IPS-18a (cell line): ENCODE data around the gene ZNF175.

Experiments used
- H3K27ac ChIP-seq: one replicate; pipeline ENCODE4 v1.5.1; 2013; ENCODE audit warnings: low read length
- H3K27me3 ChIP-seq: one replicate; pipeline ENCODE4 v1.6.1; 2013; ENCODE audit warnings: mild to moderate bottlenecking, low read length; ENCODE audit not compliant: control insufficient read depth, insufficient read depth
- H3K36me3 ChIP-seq: one replicate; pipeline ENCODE4 v1.6.1; 2013; ENCODE audit warnings: low read depth, low read length; ENCODE audit not compliant: control insufficient read depth
- H3K4me1 ChIP-seq: one replicate; pipeline ENCODE4 v1.6.1; 2013; ENCODE audit warnings: low read depth, low read length; ENCODE audit not compliant: control insufficient read depth
- H3K4me3 ChIP-seq: one replicate; pipeline ENCODE4 v1.5.1; 2013; ENCODE audit warnings: low read length
- H3K9ac ChIP-seq: one replicate; pipeline ENCODE4 v1.6.1; 2013; ENCODE audit warnings: mild to moderate bottlenecking, low read length, moderate library complexity
- H3K9me3 ChIP-seq: one replicate; pipeline ENCODE4 v1.6.1; 2013; ENCODE audit warnings: low read depth, low read length; ENCODE audit not compliant: control insufficient read depth

Gene ZNF175

DNA sequence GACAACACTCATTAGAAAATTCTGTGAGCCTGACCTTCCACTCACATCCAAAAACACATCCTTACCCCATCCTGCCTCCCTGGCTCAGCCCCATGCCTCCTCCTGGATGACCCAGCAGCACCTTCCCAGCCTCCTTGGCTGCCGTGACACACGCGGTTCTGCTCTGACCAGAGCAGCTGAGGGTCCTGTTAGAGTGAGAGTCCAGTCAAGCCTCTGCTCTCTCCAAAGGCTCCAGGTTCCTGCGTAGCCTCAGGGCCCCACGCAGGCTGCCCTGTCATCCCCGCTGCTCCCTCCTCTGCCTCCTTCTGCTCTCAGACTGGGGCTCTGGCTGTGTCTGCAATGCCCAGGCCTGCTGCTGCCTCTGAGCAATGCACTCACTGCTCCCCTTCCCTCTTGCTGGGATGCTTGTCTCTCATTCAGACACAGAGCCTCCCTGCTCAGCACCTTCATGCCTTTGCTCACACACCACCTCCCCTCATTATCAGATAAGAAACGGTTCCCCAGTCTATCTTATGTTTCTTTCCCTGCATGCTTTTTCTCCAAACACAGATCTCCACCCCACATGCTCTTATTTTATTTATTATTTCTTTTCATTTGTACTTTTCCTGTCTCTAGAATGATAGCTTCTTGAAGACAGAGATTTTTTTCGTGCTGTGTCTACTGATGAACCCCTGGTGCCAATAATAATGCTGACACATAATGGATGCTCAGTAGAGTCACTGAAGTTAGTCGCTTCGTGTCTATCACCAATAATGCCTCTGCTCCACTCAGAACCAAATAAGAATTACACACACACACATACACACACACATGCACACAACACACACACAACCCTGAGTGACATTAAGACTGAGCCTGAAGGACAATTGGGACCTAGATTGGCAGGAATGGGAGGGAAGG, 29.4 kb upstream of the ZNF175 start:
- H3K27ac ChIP-seq, result no peak overlapping the region
- no peak overlapping the region for H3K4me3 ChIP-seq
- no peaks in the 10 kb centered on the region for H3K9me3 ChIP-seq
- H3K36me3 ChIP-seq, result no peaks in the 10 kb centered on the region
- no peak overlapping the region for H3K9ac ChIP-seq
- no peaks in the 10 kb centered on the region for H3K27me3 ChIP-seq
- H3K4me1 ChIP-seq, result no peaks in the 10 kb centered on the region

- Histone ChIP-seq H3K9ac (no peak overlapping the region), H3K27ac (no peak overlapping the region), H3K36me3 (no peaks in the 10 kb centered on the region), H3K9me3 (no peaks in the 10 kb centered on the region), H3K27me3 (no peaks in the 10 kb centered on the region), H3K4me1 (no peaks in the 10 kb centered on the region), H3K4me3 (no peak overlapping the region)
Measured at GRCh38 chr19:51542699-51543098, 28.4 kb upstream of the ZNF175 start.

DNA sequence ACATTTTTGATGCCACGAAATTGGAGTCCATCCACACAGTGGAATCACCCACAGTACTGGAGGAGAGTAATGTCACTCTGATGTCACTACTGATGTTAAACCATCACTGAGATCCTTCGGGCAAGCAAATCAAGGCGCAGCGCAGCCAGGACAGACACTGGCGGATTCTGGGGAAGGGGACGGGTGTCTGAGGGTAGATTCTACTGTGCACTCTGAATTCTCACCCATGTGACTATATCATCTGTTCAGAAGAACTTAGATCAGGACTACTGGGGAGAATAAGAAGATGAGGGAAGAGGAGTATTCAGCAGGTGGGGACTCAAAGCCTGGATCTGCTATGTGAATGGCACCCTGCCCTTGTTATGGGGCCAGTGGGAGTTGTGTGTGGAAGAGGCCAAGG, 27.0 kb upstream of the ZNF175 start:
- no peaks in the 10 kb centered on the region for H3K4me1 ChIP-seq

GRCh38 chr19:51546107-51546649, 24.9 kb upstream of the ZNF175 start:
- H3K9ac ChIP-seq, result no peak overlapping the region
- no peaks in the 10 kb centered on the region for H3K4me1 ChIP-seq
- no peak overlapping the region for H3K4me3 ChIP-seq
- H3K27me3 ChIP-seq, result no peaks in the 10 kb centered on the region
- no peak overlapping the region for H3K27ac ChIP-seq
- no peaks in the 10 kb centered on the region for H3K36me3 ChIP-seq
- no peaks in the 10 kb centered on the region for H3K9me3 ChIP-seq

More for the DNA sequence above, 27.0 kb upstream of the ZNF175 start:
- H3K36me3 ChIP-seq, result no peaks in the 10 kb centered on the region
- no peaks in the 10 kb centered on the region for H3K9me3 ChIP-seq
- no peak overlapping the region for H3K9ac ChIP-seq
- H3K27ac ChIP-seq, result no peak overlapping the region
- H3K4me3 ChIP-seq, result no peak overlapping the region
- no peaks in the 10 kb centered on the region for H3K27me3 ChIP-seq

DNA sequence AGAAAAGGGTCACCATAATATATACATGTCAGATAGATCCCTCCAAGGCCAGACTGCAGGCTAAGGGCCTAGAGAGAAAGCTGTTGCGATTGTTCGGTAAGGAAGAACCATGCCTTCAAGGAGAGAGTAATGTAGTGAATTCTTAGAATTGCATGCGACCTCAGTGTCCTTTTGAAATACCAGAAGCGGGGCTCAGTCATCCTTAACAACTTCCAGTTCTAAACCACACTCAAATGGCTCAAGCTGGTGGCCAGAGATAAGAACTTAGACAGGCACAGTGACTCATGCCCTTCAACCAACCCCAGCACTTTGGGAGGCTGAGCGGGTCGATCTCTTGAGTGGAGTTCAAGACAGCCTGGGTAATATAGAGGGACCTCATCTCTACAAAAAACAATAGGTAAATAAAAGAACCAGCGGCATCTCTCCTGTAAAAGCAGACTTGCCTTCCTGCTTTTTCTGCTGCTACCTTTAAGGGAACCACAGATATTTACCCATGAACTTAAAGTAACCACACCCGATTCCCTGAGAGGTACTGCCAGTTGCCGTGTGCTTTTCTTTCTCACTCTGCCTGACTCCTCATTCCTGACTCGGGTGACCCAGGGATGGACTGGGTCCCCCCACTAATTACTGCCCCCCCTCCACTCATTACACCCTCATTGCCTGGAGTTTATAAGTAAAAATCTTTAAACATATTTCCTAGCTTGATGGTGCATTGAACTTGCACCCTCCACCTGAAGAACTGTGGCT, 24.3 kb upstream of the ZNF175 start:
- H3K27ac ChIP-seq, result no peak overlapping the region
- no peaks in the 10 kb centered on the region for H3K27me3 ChIP-seq
- no peaks in the 10 kb centered on the region for H3K9me3 ChIP-seq
- H3K9ac ChIP-seq, result no peak overlapping the region
- no peaks in the 10 kb centered on the region for H3K4me1 ChIP-seq
- no peaks in the 10 kb centered on the region for H3K36me3 ChIP-seq
- H3K4me3 ChIP-seq, result no peak overlapping the region

DNA sequence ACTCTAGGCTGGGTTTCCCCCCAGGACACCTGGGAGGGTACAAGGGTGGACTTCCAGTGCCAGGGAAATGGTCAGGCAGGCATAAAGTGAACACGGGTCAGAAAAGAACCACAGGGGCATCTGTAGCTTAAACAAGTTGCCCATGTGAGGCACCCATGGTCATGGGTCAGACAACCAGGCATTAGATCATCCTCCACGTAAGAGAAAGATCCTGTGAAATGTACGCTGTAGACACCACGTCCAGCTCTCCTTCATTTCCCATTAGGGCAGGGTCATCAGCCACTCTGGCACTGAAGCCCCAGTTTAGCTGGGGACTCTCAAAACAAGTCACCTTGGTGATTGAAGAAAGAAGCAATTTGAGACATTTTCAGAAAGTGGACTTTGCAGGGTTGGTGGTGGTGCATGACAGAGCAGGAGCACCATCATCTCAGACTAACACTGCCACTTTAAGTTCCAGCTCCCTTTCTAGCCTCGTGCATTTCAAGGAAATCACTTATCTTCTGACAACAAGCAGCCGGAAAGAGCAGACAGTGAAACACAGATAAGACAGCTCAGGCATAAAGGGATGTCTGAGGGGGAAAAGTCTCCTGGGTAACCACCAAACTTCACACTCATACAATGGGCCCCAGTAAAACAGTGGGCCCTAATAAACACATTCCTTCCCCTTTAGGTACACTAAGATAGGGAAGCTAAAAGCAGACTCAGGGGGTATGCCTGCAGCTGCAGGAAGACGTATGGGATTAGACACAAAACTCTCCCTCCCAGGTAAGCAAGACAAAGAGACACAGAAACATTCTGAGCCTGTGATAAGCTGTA, 23.5 kb upstream of the ZNF175 start:
- no peaks in the 10 kb centered on the region for H3K4me1 ChIP-seq
- H3K9me3 ChIP-seq, result no peaks in the 10 kb centered on the region
- no peak overlapping the region for H3K9ac ChIP-seq
- no peak overlapping the region for H3K27ac ChIP-seq
- H3K36me3 ChIP-seq, result no peaks in the 10 kb centered on the region
- H3K27me3 ChIP-seq, result no peaks in the 10 kb centered on the region
- H3K4me3 ChIP-seq, result no peak overlapping the region

DNA sequence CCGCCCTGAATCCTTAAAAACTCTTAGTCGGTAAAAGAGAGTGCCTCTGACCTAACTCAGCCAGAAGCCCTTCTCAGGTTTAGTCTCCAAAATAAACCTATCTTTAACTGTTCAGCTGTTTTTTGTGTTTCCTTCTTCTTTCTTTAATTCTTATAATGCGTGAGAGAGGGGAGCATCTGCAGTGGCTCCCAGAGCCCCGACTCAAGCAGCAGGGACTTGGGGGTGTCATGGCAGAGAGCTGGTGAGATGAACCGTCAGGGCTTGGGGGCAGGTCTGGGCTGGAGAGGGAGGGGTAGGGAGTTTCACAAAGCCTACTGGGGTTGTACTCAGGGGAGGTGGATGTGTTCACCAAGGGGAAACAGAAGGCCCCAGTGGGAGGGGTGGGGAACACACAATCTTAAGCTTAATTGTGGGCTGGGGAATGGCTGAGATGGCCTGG, 22.9 kb upstream of the ZNF175 start:
- Histone ChIP-seq H3K27ac (no peak overlapping the region), H3K9me3 (no peaks in the 10 kb centered on the region), H3K4me1 (no peaks in the 10 kb centered on the region), H3K27me3 (no peaks in the 10 kb centered on the region), H3K36me3 (no peaks in the 10 kb centered on the region), H3K9ac (no peak overlapping the region), H3K4me3 (no peak overlapping the region)

DNA sequence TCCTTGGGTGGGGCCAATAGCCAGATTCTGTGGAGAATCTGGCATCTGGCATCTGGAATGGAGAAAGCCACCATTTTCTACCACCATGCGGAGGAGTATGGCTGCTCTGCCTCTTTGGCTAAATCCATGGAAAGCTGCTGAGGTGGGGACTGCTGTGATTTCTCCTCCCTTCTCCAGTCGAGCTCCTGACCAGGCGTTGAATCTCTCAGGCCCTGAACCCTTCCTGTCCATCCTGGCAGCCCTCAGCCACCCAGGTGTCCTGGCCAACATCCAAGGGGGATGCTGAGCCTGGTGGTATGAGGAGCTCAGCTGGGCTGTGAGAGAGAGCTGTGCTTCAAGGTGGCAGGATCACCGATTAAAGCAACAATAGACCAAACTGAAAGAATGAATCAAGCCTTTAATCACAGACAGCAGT, 22.2 kb upstream of the ZNF175 start:
- H3K9me3 ChIP-seq, result no peaks in the 10 kb centered on the region
- no peaks in the 10 kb centered on the region for H3K4me1 ChIP-seq
- H3K9ac ChIP-seq, result no peak overlapping the region
- no peak overlapping the region for H3K4me3 ChIP-seq
- H3K27me3 ChIP-seq, result no peaks in the 10 kb centered on the region
- H3K27ac ChIP-seq, result no peak overlapping the region
- no peaks in the 10 kb centered on the region for H3K36me3 ChIP-seq

DNA sequence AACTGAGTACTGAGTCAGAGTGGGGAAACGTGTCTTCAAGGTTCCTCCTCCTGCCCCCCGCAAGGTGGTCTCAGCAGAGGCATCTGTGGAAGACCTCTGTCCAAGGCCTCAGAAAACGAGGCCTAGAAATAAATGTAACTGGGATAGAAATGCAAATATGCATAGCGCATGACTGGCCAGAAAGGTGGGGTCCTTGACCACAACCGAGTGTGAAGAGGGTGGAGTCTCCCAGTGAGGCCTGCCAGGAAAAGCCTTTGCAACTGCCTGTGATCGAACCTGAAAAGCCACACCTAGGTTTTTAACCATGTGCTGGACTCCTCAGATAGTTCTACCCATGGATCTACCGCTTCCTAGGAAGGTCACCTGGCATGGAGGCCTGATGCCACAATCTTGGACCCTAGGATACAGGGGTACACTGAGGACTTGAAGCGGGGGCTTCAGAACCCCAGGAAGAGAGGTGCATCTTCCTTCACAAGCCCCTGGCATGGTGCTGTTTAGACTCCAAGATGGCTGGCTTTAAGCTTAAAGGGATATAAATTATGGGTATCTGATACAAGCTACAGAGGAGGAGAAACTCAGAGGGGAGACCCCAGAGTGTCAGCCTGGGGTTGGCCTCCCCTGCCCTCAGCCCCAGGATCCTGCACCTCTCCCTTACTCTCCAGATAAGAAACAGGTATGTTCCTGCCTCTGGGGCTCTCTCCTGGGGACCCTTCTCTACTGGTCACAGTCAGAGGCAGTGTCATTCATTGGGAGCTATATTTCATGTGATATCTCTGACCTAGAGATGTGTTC, 21.4 kb upstream of the ZNF175 start:
- Histone ChIP-seq H3K4me1 (no peaks in the 10 kb centered on the region), H3K27ac (no peak overlapping the region), H3K4me3 (no peak overlapping the region)

DNA sequence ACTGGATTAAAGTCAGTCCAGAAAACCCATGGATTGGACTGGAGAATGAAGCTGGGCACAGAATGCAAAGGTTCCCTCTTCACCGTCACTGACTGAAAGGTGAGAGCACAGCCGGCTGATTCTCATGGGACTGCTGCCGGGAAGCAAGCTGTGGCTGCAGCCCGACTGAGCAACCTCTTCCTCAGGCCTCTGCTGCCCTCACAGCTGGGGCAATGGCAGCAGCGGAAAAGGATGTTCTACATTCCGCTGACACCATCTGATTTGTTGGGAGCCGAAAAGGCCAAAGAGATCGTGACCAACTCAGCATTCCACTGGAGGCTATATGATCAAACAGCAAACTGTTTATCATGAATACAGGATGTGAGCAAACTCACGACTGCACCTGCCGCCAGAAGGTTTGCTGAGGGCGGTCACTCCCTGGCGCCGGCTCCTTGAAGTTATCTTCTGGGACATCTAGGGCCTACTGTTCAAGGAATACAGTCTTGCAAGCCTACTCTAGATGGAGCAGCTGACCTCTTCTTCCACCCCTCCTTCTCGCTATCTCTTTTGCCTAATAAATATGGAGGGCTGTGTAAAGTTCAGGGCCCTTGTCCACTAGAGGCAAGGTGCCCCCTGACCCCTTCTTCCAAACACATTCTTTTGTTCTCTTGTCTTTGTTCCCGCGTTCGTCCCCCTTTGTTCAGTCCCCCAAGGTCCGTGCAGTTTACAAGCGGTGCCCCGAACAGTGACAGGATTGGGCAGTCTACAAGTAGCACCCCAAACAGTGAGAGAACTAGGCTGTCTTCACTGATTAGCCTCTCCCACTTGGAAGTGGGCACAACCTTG, 20.0 kb upstream of the ZNF175 start:
- no peak overlapping the region for H3K4me3 ChIP-seq
- no peak overlapping the region for H3K9ac ChIP-seq
- H3K9me3 ChIP-seq, result no peaks in the 10 kb centered on the region
- no peak overlapping the region for H3K27ac ChIP-seq
- no peaks in the 10 kb centered on the region for H3K36me3 ChIP-seq
- no peaks in the 10 kb centered on the region for H3K4me1 ChIP-seq
- H3K27me3 ChIP-seq, result no peaks in the 10 kb centered on the region

More for the DNA sequence above, 21.4 kb upstream of the ZNF175 start:
- H3K36me3 ChIP-seq, result no peaks in the 10 kb centered on the region
- no peak overlapping the region for H3K9ac ChIP-seq
- H3K9me3 ChIP-seq, result no peaks in the 10 kb centered on the region
- H3K27me3 ChIP-seq, result no peaks in the 10 kb centered on the region
